ENCODE measurements around the gene FGFR3. TPM values are rescaled to one million over a fixed set of nuclear protein-coding genes. Genes with fewer than 3 reads are reported as not detected.
A peak's percentile ranks its signal among the peaks of the same experiment; 100 is the strongest.

The FGFR3 gene
- total and polyA plus RNA-seq, 10 of the 15 experiments (the other 5 are each of a cell fraction or from before 2014, with no cell fraction given): 0.05 to 0.33 (median 0.18) TPM; not detected in 6

DNA sequence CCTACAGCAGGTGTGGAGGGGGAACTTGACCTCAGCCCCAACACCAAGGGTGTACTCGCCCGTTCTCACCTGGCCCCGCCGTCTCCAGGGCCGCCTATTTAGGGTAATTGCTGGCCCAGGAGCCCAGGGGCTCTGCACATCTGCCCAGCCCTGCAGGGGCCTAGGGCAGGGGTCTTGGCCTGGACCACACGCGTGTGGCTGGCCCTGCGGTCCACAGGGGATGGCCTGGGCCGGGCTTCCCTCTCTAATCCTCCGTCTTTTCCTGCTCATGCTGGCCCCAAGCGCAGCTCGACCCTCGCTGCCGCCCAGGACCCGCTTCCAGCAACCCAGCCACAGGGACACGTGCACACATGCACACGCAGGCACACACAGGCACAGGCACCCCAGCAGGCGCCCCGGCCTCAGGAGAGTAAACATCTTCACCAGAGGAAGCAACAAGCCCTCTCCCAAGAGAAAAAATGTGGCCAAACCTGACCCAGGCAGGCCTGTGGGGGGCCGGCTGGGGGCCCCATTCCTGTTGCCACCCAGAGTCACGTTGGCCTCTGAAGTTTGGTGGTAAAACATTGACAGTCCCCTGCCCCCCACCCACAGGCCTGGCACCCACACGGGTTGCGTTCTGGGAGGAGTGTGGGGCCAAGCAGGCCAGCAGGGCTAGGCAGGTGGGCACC lies 24.6 kb upstream of the FGFR3 start:
- in situ Hi-C loops (cut with MboI): no loop called here
- no peak overlapping the region for H3K4me3 ChIP-seq
- no TSS peak for BruUV-seq (replicated peaks)
- 0 out of 2 replicates have a peak overlapping the region, but pooled peaks have one; percentile 33 for H3K4me2 ChIP-seq (ENCODE audit: control insufficient read depth, insufficient read depth)
- H3K27me3 ChIP-seq (replicated peaks in 1 of 2; ENCODE audit: control insufficient read depth in 2 of 2, insufficient read depth in 2 of 2, low read length in 1 of 2): peaks cover 3% of the 10 kb centered on the region in 2 experiments; a peak in 1 of 4 replicates
- no peak overlapping the region for H3K9ac ChIP-seq (ENCODE audit: control insufficient read depth, insufficient read depth, low read length)
- SMC1A ChIA-PET (ENCODE audit: uncharacterized antibody, unreplicated experiment): no interaction called here
- H4K20me1 ChIP-seq (ENCODE audit: control insufficient read depth, insufficient read depth): no peaks in the 10 kb centered on the region
- TF ChIP-seq BHLHE40 (IDR thresholded peaks at IDR 0.05; ENCODE audit: borderline replicate concordance in 1 of 2, low read depth in 2 of 2, low read length in 1 of 2) (peak in 1 of 2 experiments; percentile 48; a peak in 2 of 4 replicates), MTA3 (IDR thresholded peaks at IDR 0.05; ENCODE audit: borderline replicate concordance, low read length) (no peak)
- no peak overlapping the region for H2AFZ ChIP-seq (ENCODE audit: control insufficient read depth, low read depth, low read length)
- RAD21 ChIA-PET (ENCODE audit: unreplicated experiment): no interaction called here
- WGBS (ENCODE audit: insufficient coverage, insufficient replicate concordance, low lambda C conversion rate, missing lambda C conversion rate): 10% methylated on average over 23 of the region's 23 CpGs
- DNase-seq (ENCODE audit: low read depth, low spot score) (no peak), ATAC-seq (no peak), FAIRE-seq (no peak)
- intact Hi-C loops (cut with micrococcal nuclease; ENCODE audit: unreplicated experiment): no loop called here
- H3K79me2 ChIP-seq (ENCODE audit: control insufficient read depth, insufficient read depth, low read length): no peaks in the 10 kb centered on the region
- peaks cover 9% of the 10 kb centered on the region for H3K4me1 ChIP-seq (ENCODE audit: control insufficient read depth, insufficient read depth, low read length)
- CTCF ChIA-PET: interaction anchor here (0.8 kb wide), 1 partner anchor 9 kb away, joined by 3 read pairs; no protein-coding TSS in a partner anchor
- H3K9me3 ChIP-seq (replicated peaks; ENCODE audit: control insufficient read depth, insufficient read depth, low read length): no peaks in the 10 kb centered on the region
- no peak overlapping the region for H3K27ac ChIP-seq (ENCODE audit: control insufficient read depth, insufficient read depth)
- H3K36me3 ChIP-seq (ENCODE audit: control insufficient read depth in 2 of 2, insufficient read depth in 2 of 2, low read length in 1 of 2): no peaks in the 10 kb centered on the region
- POLR2A ChIA-PET: no interaction called here

DNA sequence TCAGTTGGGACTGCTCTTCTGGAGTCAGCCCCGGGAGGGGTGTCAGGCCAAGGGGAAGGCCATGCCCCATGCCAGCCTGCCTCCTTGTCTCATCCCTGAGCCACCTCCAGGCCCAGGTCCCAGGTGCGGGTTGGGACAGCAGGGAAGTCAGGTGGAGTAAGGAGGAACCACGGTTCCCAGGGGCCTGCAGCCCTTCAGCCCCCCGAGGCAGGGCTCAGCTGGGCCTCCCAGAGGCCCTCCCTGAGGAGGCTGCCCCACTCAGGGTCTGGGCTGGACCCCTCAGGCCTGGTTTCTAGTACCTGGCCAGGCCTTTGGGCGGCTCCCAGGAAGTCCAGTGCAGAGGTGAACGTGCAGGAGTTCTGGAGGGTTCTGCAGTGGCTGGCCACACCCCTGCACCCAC lies 23.4 kb upstream of the FGFR3 start:
- in situ Hi-C loops (cut with MboI): no loop called here
- Histone ChIP-seq H3K27ac (ENCODE audit: control insufficient read depth, insufficient read depth) (no peak overlapping the region), H3K79me2 (ENCODE audit: control insufficient read depth, insufficient read depth, low read length) (no peaks in the 10 kb centered on the region), H4K20me1 (ENCODE audit: control insufficient read depth, insufficient read depth) (no peaks in the 10 kb centered on the region), H3K4me1 (ENCODE audit: control insufficient read depth, insufficient read depth, low read length) (peaks cover 9% of the 10 kb centered on the region), H3K36me3 (ENCODE audit: control insufficient read depth in 2 of 2, insufficient read depth in 2 of 2, low read length in 1 of 2) (no peaks in the 10 kb centered on the region), H3K9ac (ENCODE audit: control insufficient read depth, insufficient read depth, low read length) (no peak overlapping the region), H3K4me2 (ENCODE audit: control insufficient read depth, insufficient read depth) (no peak overlapping the region), H3K27me3 (replicated peaks in 1 of 2; ENCODE audit: control insufficient read depth in 2 of 2, insufficient read depth in 2 of 2, low read length in 1 of 2) (peaks cover 3% of the 10 kb centered on the region in 2 experiments; a peak in 3 of 4 replicates), H2AFZ (ENCODE audit: control insufficient read depth, low read depth, low read length) (no peak overlapping the region), H3K4me3 (no peak overlapping the region), H3K9me3 (replicated peaks; ENCODE audit: control insufficient read depth, insufficient read depth, low read length) (no peaks in the 10 kb centered on the region)
- ChIA-PET POLR2A (no interaction called here), SMC1A (ENCODE audit: uncharacterized antibody, unreplicated experiment) (no interaction called here), CTCF (no interaction called here), RAD21 (ENCODE audit: unreplicated experiment) (no interaction called here)
- ATAC-seq (no peak), DNase-seq (ENCODE audit: low read depth, low spot score) (no peak), FAIRE-seq (no peak)
- no TSS peak for BruUV-seq (replicated peaks)
- intact Hi-C loops (cut with micrococcal nuclease; ENCODE audit: unreplicated experiment): no loop called here
- 24% methylated on average over 6 of the region's 6 CpGs for WGBS (ENCODE audit: insufficient coverage, insufficient replicate concordance, low lambda C conversion rate, missing lambda C conversion rate)
- TF ChIP-seq POLR2A (IDR thresholded peaks at IDR 0.05; ENCODE audit: low read depth, low read length) (no peak), BCL11A (IDR thresholded peaks at IDR 0.05; ENCODE audit: low read depth, low read length) (no peak), EP300 (IDR thresholded peaks at IDR 0.05; ENCODE audit: borderline replicate concordance in 1 of 2, control insufficient read depth in 1 of 2, low read depth in 2 of 2, low read length in 2 of 2) (no peak), TCF12 (IDR thresholded peaks at IDR 0.05; ENCODE audit: low read depth, low read length) (no peak), ZNF24 (IDR thresholded peaks at IDR 0.05) (no peak), IKZF2 (IDR thresholded peaks at IDR 0.05) (no peak), NFYB (IDR thresholded peaks at IDR 0.05; ENCODE audit: insufficient read depth, low read depth, low read length) (no peak), SREBF1 (IDR thresholded peaks at IDR 0.05; ENCODE audit: low read length) (no peak)
- TF ChIP-seq, protein P1, sequence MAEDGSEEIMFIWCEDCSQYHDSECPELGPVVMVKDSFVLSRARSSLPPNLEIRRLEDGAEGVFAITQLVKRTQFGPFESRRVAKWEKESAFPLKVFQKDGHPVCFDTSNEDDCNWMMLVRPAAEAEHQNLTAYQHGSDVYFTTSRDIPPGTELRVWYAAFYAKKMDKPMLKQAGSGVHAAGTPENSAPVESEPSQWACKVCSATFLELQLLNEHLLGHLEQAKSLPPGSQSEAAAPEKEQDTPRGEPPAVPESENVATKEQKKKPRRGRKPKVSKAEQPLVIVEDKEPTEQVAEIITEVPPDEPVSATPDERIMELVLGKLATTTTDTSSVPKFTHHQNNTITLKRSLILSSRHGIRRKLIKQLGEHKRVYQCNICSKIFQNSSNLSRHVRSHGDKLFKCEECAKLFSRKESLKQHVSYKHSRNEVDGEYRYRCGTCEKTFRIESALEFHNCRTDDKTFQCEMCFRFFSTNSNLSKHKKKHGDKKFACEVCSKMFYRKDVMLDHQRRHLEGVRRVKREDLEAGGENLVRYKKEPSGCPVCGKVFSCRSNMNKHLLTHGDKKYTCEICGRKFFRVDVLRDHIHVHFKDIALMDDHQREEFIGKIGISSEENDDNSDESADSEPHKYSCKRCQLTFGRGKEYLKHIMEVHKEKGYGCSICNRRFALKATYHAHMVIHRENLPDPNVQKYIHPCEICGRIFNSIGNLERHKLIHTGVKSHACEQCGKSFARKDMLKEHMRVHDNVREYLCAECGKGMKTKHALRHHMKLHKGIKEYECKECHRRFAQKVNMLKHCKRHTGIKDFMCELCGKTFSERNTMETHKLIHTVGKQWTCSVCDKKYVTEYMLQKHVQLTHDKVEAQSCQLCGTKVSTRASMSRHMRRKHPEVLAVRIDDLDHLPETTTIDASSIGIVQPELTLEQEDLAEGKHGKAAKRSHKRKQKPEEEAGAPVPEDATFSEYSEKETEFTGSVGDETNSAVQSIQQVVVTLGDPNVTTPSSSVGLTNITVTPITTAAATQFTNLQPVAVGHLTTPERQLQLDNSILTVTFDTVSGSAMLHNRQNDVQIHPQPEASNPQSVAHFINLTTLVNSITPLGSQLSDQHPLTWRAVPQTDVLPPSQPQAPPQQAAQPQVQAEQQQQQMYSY (CRISPR knock-in tag; IDR thresholded peaks at IDR 0.05): no peak
